ENCODE measurements around the gene SLC19A1. TPM values are rescaled to one million over a fixed set of nuclear protein-coding genes. Genes with fewer than 3 reads are reported as not detected.

SLC19A1 gene
- total RNA-seq, 2 experiments from 2014 or later: 30.0 to 31.2 TPM

GRCh38 chr21:45448810-45449657, 93.2 kb downstream of the SLC19A1 start:
- Mint-ChIP-seq H3K36me3 (ENCODE audit: low read depth) (no peaks in the 10 kb centered on the region), H3K27ac (no peak overlapping the region), H3K27me3 (peaks cover 19% of the 10 kb centered on the region), H3K9me3 (peaks cover 12% of the 10 kb centered on the region), H3K4me1 (no peaks in the 10 kb centered on the region), H3K4me3 (no peak overlapping the region)
- ChIA-PET CTCF (no interaction called here), POLR2A (no interaction called here)
- DNase-seq: no peak

DNA sequence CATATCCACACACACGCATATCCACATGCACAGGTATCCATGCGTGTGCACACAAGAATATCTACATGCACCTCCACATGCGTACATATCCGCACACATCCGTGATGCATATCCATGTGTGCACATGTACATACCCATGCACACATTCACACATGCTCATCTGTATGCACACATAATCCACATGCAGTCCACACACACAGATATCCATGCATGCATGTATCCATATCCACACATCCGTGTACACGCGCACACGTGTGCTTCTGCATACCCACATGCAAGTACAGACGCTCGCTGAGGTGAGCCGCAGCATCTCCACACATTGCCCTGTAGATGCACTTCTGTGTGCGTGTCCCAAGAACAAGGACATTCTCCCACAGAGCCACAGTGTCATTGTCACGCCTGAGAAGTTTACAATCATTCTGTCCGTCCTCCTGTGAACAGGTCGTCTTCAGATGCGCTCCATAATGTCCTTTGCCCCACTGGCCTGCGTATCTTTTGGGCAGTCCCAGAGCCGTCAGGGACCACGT, 93.9 kb downstream of the SLC19A1 start:
- no peak overlapping the region for H3K27ac Mint-ChIP-seq
- CTCF ChIA-PET: no interaction called here
- H3K4me3 Mint-ChIP-seq: no peak overlapping the region

More for the DNA sequence above, 93.9 kb downstream of the SLC19A1 start:
- no peak for DNase-seq
- Mint-ChIP-seq H3K27me3 (peaks cover 19% of the 10 kb centered on the region), H3K9me3 (peaks cover 12% of the 10 kb centered on the region), H3K36me3 (ENCODE audit: low read depth) (no peaks in the 10 kb centered on the region), H3K4me1 (no peaks in the 10 kb centered on the region)
- POLR2A ChIA-PET: no interaction called here

Other genes with a start within 250 kb of the SLC19A1 start
- 1 to 10 TPM; 2.2 to 3.9 TPM for gene COL18A1, start 137.3 kb downstream of the SLC19A1 start, total RNA-seq
- 1 to 10 TPM; 3.4 to 3.9 TPM for gene PCBP3, start 101.3 kb upstream of the SLC19A1 start, total RNA-seq

Measured in activated CD4-positive, alpha-beta memory T cell treated with anti-CD3 and anti-CD28 coated beads, Interleukin-2, amount 10 ng/mL, durations not matched to agents 7 days and 5 days (primary cell).